Measurements from ENCODE around the gene LILRA2. TPM values are rescaled to one million over a fixed set of nuclear protein-coding genes. Genes with fewer than 3 reads are reported as not detected.

Gene LILRA2
- total and polyA plus RNA-seq, 2 of the 13 experiments (the other 11 are each of a cell fraction or from before 2014, with no cell fraction given), result 0.53 TPM; not detected in 1

DNA sequence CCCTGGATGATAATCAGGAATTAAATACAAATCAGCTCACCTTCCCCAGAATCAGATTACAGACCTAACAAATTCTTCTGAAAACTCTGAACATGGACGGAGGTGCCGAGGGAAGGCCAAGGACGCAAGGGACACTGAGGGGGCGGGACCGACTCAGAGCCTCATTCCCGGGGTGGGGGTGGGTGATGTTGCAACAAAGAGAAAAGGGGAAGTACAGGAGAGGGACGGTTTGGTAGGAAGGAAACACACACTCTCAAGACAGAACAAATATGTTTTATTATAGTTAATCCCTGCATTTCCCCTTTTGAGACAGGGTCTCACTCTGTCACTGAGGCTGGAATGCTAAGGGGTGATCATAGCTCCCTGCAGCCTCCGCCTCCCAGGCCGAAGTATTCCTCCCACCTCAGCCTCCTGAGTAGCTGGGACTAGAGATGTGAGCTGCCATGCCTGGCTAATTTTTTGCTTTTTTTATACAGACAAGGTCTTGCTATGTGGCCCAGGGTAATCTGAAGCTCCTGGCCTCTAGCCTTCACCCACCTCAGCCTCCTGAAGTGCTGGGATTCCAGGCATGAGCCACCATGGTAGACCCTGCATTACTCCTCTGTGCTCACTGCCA is 786 bp upstream of the LILRA2 start:
- Histone ChIP-seq H3K4me2 (ENCODE audit: low read depth, low read length) (no peak overlapping the region), H3K9ac (ENCODE audit: insufficient read depth, low read depth, low read length) (no peak overlapping the region), H3K9me3 (ENCODE audit: low read length) (no peaks in the 10 kb centered on the region), H3K27ac (ENCODE audit: extremely low read length, insufficient read depth, low read length) (no peak overlapping the region), H3K4me3 (replicated peaks in 1 of 3; ENCODE audit: insufficient read depth in 1 of 3, low read depth in 2 of 3, low read length in 3 of 3) (no peak overlapping the region), H4K20me1 (ENCODE audit: insufficient read depth, low read length) (no peaks in the 10 kb centered on the region), H2AFZ (ENCODE audit: low read length) (no peak overlapping the region), H3K79me2 (ENCODE audit: insufficient read depth, low read length) (no peaks in the 10 kb centered on the region), H3K36me3 (replicated peaks in 1 of 2; ENCODE audit: control insufficient read depth in 1 of 2, insufficient read depth in 2 of 2, low read length in 2 of 2) (no peaks in the 10 kb centered on the region), H3K27me3 (ENCODE audit: control insufficient read depth in 1 of 2, insufficient read depth in 2 of 2, low read length in 2 of 2) (peaks cover 0 to 1% of the 10 kb centered on the region in 2 experiments; a peak in 2 of 5 replicates), H3K4me1 (ENCODE audit: insufficient read depth, low read length) (no peaks in the 10 kb centered on the region)
- DNase-seq (ENCODE audit: low spot score) (no peak), FAIRE-seq (no peak), ATAC-seq (no peak)
- WGBS (ENCODE audit: low lambda C conversion rate), result 15% methylated on average over 9 of the region's 9 CpGs
- BruUV-seq (replicated peaks), result no TSS peak
- ChIA-PET POLR2A (no interaction called here), CTCF (ENCODE audit: low intra/inter-chr PET ratio, low total read pairs) (no interaction called here)
- in situ Hi-C loops (cut with HindIII; ENCODE audit: extremely low pct_ligation_motif_present, low pct_unique_long_range_greater_than_20kb) (no loop called here), intact Hi-C loops (cut with micrococcal nuclease; ENCODE audit: unreplicated experiment) (no loop called here)
- no peak for TF ChIP-seq MATR3 (CRISPR knock-in tag; IDR thresholded peaks at IDR 0.05)

DNA sequence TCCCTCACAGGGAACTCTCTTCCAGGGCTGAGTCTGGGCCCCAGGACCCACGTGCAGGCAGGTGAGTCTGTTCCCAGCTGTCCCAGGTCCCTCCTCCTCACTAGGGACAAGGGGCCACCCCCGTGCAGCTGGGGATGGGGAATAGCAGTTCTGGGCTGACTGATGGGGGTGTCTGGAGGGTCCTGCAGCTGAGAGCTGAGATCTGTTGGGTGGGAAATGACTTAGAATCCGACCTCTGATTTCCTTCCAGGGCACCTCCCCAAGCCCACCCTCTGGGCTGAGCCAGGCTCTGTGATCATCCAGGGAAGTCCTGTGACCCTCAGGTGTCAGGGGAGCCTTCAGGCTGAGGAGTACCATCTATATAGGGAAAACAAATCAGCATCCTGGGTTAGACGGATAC is 461 bp downstream of the LILRA2 start:
- Histone ChIP-seq H4K20me1 (ENCODE audit: insufficient read depth, low read length) (no peaks in the 10 kb centered on the region), H3K4me2 (ENCODE audit: low read depth, low read length) (no peak overlapping the region), H2AFZ (ENCODE audit: low read length) (no peak overlapping the region), H3K27me3 (ENCODE audit: control insufficient read depth in 1 of 2, insufficient read depth in 2 of 2, low read length in 2 of 2) (peaks cover 0 to 1% of the 10 kb centered on the region in 2 experiments; a peak in 2 of 5 replicates), H3K4me1 (ENCODE audit: insufficient read depth, low read length) (no peaks in the 10 kb centered on the region), H3K27ac (ENCODE audit: extremely low read length, insufficient read depth, low read length) (no peak overlapping the region), H3K4me3 (replicated peaks in 1 of 3; ENCODE audit: insufficient read depth in 1 of 3, low read depth in 2 of 3, low read length in 3 of 3) (no peak overlapping the region), H3K9me3 (ENCODE audit: low read length) (no peaks in the 10 kb centered on the region), H3K9ac (ENCODE audit: insufficient read depth, low read depth, low read length) (no peak overlapping the region), H3K36me3 (replicated peaks in 1 of 2; ENCODE audit: control insufficient read depth in 1 of 2, insufficient read depth in 2 of 2, low read length in 2 of 2) (no peaks in the 10 kb centered on the region), H3K79me2 (ENCODE audit: insufficient read depth, low read length) (no peaks in the 10 kb centered on the region)
- intact Hi-C loops (cut with micrococcal nuclease; ENCODE audit: unreplicated experiment), result no loop called here
- FAIRE-seq (no peak), DNase-seq (ENCODE audit: low spot score) (no peak), ATAC-seq (no peak)
- no peak for TF ChIP-seq ZNF329 (CRISPR knock-in tag; IDR thresholded peaks at IDR 0.05; ENCODE audit: low read depth)
- TF ChIP-seq MAFK (conservative IDR thresholded peaks at IDR 0.05 in 1 of 2, IDR thresholded peaks at IDR 0.05 in 1 of 2; ENCODE audit: low read length in 2 of 2), result no peak
- TF ChIP-seq HMG20A (CRISPR knock-in tag; IDR thresholded peaks at IDR 0.05; ENCODE audit: borderline replicate concordance), result no peak
- TF ChIP-seq, protein P1, sequence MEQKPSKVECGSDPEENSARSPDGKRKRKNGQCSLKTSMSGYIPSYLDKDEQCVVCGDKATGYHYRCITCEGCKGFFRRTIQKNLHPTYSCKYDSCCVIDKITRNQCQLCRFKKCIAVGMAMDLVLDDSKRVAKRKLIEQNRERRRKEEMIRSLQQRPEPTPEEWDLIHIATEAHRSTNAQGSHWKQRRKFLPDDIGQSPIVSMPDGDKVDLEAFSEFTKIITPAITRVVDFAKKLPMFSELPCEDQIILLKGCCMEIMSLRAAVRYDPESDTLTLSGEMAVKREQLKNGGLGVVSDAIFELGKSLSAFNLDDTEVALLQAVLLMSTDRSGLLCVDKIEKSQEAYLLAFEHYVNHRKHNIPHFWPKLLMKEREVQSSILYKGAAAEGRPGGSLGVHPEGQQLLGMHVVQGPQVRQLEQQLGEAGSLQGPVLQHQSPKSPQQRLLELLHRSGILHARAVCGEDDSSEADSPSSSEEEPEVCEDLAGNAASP (CRISPR knock-in tag; IDR thresholded peaks at IDR 0.05; ENCODE audit: borderline replicate concordance), result no peak
- TF ChIP-seq HOXD1 (CRISPR knock-in tag; IDR thresholded peaks at IDR 0.05), result no peak
- TF ChIP-seq, protein P2, sequence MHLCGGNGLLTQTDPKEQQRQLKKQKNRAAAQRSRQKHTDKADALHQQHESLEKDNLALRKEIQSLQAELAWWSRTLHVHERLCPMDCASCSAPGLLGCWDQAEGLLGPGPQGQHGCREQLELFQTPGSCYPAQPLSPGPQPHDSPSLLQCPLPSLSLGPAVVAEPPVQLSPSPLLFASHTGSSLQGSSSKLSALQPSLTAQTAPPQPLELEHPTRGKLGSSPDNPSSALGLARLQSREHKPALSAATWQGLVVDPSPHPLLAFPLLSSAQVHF (CRISPR knock-in tag; IDR thresholded peaks at IDR 0.05), result no peak
- no peak for TF ChIP-seq ZFX (CRISPR knock-in tag; IDR thresholded peaks at IDR 0.05; ENCODE audit: low read depth)
- TF ChIP-seq ERF (CRISPR knock-in tag; IDR thresholded peaks at IDR 0.05), result no peak
- ChIA-PET POLR2A (no interaction called here), CTCF (ENCODE audit: low intra/inter-chr PET ratio, low total read pairs) (no interaction called here)
- in situ Hi-C loops (cut with HindIII; ENCODE audit: extremely low pct_ligation_motif_present, low pct_unique_long_range_greater_than_20kb), result no loop called here
- BruUV-seq (replicated peaks), result no TSS peak
- 0% methylated on average over 2 of the region's 4 CpGs for WGBS (ENCODE audit: low lambda C conversion rate)
